ENCODE measurements around the gene ASPRV1. TPM values are rescaled to one million over a fixed set of nuclear protein-coding genes. Genes with fewer than 3 reads are reported as not detected.

The ASPRV1 gene
- total RNA-seq, 4 donors from 2014 or later: 2.5 to 11.2 (median 5.1) TPM

DNA sequence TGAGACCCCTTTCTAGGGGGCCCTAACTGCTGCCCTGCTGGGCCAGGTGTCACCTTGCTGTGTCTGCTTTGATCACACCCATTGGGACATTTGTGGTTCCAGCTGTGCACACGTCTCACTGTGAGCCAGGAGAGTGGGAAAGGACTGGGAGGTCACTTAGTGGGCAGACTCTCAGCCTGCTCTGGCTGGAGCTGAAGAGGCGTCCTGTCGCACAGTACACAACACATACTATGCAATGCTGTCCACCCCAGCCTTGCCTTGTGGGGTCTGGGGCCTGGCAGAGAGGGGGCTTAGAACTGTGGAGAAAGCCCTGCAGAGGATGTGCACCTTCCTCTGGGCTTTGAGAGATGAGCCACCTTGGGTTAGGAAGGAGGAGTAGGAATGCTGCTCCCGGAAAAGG lies 25.3 kb upstream of the ASPRV1 start:
- no peak overlapping the region for H3K27ac ChIP-seq
- H3K36me3 ChIP-seq: peaks cover 0 to 27% (median 0%) of the 10 kb centered on the region in 3 donors
- no peak for TF ChIP-seq POLR2A (IDR thresholded peaks at IDR 0.05)
- no peak for TF ChIP-seq EP300 (IDR thresholded peaks at IDR 0.05)
- TF ChIP-seq, protein P1, sequence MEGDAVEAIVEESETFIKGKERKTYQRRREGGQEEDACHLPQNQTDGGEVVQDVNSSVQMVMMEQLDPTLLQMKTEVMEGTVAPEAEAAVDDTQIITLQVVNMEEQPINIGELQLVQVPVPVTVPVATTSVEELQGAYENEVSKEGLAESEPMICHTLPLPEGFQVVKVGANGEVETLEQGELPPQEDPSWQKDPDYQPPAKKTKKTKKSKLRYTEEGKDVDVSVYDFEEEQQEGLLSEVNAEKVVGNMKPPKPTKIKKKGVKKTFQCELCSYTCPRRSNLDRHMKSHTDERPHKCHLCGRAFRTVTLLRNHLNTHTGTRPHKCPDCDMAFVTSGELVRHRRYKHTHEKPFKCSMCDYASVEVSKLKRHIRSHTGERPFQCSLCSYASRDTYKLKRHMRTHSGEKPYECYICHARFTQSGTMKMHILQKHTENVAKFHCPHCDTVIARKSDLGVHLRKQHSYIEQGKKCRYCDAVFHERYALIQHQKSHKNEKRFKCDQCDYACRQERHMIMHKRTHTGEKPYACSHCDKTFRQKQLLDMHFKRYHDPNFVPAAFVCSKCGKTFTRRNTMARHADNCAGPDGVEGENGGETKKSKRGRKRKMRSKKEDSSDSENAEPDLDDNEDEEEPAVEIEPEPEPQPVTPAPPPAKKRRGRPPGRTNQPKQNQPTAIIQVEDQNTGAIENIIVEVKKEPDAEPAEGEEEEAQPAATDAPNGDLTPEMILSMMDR (IDR thresholded peaks at IDR 0.05): no peak
- no peak for DNase-seq (ENCODE audit: low spot score in 2 of 2)
- no peaks in the 10 kb centered on the region for H3K27me3 ChIP-seq
- no peaks in the 10 kb centered on the region for H3K4me1 ChIP-seq
- H3K9me3 ChIP-seq: no peaks in the 10 kb centered on the region
- no peak overlapping the region for H3K4me3 ChIP-seq
- WGBS, 2 donors: 82 to 88% methylated on average over 4 of the region's 4 CpGs

DNA sequence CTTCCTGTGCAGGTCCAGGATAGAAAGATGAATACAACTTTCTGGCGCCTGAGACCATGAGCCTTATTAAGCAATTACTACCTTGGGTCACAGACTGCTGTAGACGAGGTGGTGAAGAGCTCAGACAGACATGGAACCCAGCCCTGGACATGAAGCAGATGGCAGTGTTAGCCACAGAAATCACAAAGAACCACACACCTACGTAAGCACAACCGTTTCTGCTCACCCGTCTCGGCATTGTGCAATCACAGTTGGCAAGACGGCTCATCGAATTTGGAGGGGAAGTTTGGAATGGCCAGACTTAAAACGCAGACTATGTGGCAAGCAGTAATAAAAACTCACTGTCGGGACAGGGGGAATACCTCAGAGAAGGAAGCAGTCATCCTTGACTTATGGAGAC lies 24.3 kb upstream of the ASPRV1 start:
- H3K4me3 ChIP-seq: no peak overlapping the region
- no peaks in the 10 kb centered on the region for H3K27me3 ChIP-seq
- WGBS, 2 donors: 79 to 84% methylated on average over 10 of the region's 10 CpGs
- TF ChIP-seq EP300 (IDR thresholded peaks at IDR 0.05): peak in 1 of 2 donors; percentile 66
- TF ChIP-seq, protein P1 (IDR thresholded peaks at IDR 0.05): no peak
- peaks cover 0 to 27% (median 0%) of the 10 kb centered on the region in 3 donors for H3K36me3 ChIP-seq
- no peak overlapping the region for H3K27ac ChIP-seq
- no peaks in the 10 kb centered on the region for H3K9me3 ChIP-seq
- peaks cover 0 to 2% (median 0%) of the 10 kb centered on the region in 4 donors for H3K4me1 ChIP-seq
- peak in 1 of 2 donors; percentile 50 for DNase-seq (ENCODE audit: low spot score in 2 of 2)

DNA sequence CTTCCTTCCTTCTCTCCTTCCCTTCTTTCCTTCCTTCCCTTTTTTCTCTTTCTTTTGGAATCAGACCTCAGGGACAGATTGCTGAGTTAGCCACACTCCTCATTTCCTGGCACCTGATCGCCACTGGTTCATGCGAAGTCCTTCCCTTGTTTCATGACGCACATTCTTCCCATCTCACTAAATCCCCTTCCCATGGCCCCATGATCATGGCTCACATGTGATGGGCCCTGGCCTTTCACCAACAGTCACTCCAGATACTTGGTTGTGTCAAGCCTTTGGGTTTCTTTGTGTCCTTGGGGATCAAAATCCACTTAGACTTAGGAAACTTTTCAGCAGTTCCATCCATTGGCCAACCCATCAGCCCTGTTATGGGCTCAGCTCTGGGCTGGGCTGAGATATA lies 23.8 kb upstream of the ASPRV1 start:
- WGBS, 2 donors: 96 to 99% methylated on average over 3 of the region's 3 CpGs
- no peak overlapping the region for H3K27ac ChIP-seq
- H3K4me3 ChIP-seq: no peak overlapping the region
- H3K27me3 ChIP-seq: no peaks in the 10 kb centered on the region
- H3K4me1 ChIP-seq: peaks cover 0 to 4% (median 0%) of the 10 kb centered on the region in 4 donors
- TF ChIP-seq POLR2A (IDR thresholded peaks at IDR 0.05) (no peak), EP300 (IDR thresholded peaks at IDR 0.05) (no peak)
- TF ChIP-seq, protein P1 (IDR thresholded peaks at IDR 0.05): no peak
- H3K36me3 ChIP-seq: peaks cover 0 to 27% (median 0%) of the 10 kb centered on the region in 3 donors
- no peaks in the 10 kb centered on the region for H3K9me3 ChIP-seq
- DNase-seq (ENCODE audit: low spot score in 2 of 2): no peak

DNA sequence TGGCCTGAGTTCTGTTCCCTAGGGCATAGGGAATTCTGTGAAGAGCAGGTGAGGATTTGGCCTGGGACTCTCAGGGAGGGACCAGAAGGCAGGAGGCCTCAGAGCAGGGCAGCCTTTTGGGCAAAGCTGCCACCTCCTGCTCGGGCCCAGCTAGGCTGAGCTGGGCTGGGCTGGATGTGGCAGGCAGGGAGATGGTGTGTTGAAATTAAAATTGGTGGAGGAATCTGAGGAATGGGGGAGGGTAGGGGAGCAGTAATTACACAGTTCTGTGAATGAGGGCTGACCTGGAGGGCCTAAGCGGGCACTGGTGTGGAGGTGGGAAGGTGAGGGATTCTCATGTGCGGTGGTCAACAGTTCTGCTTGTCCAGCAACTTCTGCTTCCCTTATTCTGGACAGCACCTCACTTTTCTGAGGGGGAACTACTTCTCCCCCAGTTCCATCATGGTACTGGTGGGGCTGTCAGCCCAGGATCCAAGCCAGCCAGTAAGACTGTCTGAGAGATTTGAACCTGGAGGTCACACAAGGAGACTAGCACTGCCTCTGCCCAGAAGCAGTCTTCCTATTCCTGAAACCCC lies 22.0 kb upstream of the ASPRV1 start:
- Histone ChIP-seq H3K4me1 (peaks cover 0 to 4% (median 0%) of the 10 kb centered on the region in 4 donors), H3K36me3 (peaks cover 0 to 25% (median 0%) of the 10 kb centered on the region in 3 donors), H3K27me3 (no peaks in the 10 kb centered on the region), H3K4me3 (no peak overlapping the region), H3K27ac (no peak overlapping the region), H3K9me3 (no peaks in the 10 kb centered on the region)
- DNase-seq (ENCODE audit: low spot score in 2 of 2): no peak
- 90 to 100% methylated on average over 3 of the region's 3 CpGs for WGBS, 2 donors
- TF ChIP-seq POLR2A (IDR thresholded peaks at IDR 0.05): no peak
- TF ChIP-seq, protein P1 (IDR thresholded peaks at IDR 0.05): no peak
- no peak for TF ChIP-seq EP300 (IDR thresholded peaks at IDR 0.05)

DNA sequence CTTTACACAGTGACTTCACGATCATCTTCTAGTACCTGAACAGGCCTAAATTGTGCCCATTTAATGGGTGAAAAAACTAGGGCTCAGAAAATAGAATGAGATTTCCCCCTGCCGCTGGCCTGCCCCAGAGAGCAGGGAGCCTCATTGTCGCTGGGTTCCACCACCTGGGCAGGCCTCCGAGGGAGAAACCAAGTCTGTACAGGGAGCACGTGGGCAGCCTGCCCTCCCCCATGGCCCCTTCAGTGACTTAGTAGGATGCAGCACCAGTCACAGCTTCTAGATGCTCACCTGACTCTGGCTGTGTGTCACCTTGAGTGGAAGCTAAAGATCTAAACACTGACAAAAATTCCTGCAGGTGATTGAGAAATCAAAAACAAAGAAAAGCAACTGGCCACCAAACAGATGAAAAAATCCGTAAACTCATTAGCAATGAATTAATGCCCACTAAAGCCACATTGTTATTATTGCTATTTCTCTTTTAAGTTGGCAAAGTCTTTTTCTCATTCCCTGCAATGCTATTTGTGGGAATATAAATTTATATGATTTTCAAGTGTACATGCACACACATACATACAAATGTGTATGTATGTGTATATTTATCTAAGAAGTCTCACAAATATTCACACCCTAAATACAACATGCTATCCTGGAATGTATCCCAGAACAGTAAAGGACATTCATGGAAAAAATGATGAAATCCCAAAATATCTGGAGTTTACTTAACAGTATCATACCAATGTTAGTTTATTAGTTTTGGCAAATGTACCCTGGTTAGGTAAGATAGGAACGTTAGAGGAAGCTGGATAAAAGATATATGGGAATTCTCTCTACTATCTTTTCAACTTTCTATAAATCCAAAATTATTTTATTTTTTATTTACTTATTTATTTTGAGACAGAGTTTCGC lies 18.7 kb upstream of the ASPRV1 start:
- no peak for TF ChIP-seq POLR2A (IDR thresholded peaks at IDR 0.05)
- TF ChIP-seq EP300 (IDR thresholded peaks at IDR 0.05): no peak
- TF ChIP-seq, protein P1 (IDR thresholded peaks at IDR 0.05): no peak
- no peak overlapping the region for H3K4me3 ChIP-seq
- peaks cover 0 to 7% (median 0%) of the 10 kb centered on the region in 3 donors for H3K36me3 ChIP-seq
- DNase-seq (ENCODE audit: low spot score in 2 of 2): no peak
- H3K27ac ChIP-seq: no peak overlapping the region
- H3K27me3 ChIP-seq: no peaks in the 10 kb centered on the region
- peaks cover 0 to 9% (median 0%) of the 10 kb centered on the region in 4 donors for H3K4me1 ChIP-seq
- no peaks in the 10 kb centered on the region for H3K9me3 ChIP-seq
- 75 to 76% methylated on average over 8 of the region's 8 CpGs for WGBS, 2 donors
